ENCODE measurements around the gene ETV6. TPM values are rescaled to one million over a fixed set of nuclear protein-coding genes. Genes with fewer than 3 reads are reported as not detected.

The ETV6 gene
- total RNA-seq, 1 experiment from 2014 or later = 14.1 TPM

GRCh38 chr12:11838403-11838802 is 188.9 kb downstream of the ETV6 start:
- no peak for TF ChIP-seq ZBTB33 (IDR thresholded peaks at IDR 0.05; ENCODE audit: extremely low read depth, insufficient replicate concordance, low read length)
- TF ChIP-seq EGR1 (IDR thresholded peaks at IDR 0.05; ENCODE audit: low read depth) = no peak
- no peak for TF ChIP-seq SIN3A (IDR thresholded peaks at IDR 0.05; ENCODE audit: low read depth)
- no peak for TF ChIP-seq SP1 (IDR thresholded peaks at IDR 0.05; ENCODE audit: low read depth)
- TF ChIP-seq ZNF274 (IDR thresholded peaks at IDR 0.05; ENCODE audit: low read depth, low read length) = no peak
- TF ChIP-seq, protein P1, sequence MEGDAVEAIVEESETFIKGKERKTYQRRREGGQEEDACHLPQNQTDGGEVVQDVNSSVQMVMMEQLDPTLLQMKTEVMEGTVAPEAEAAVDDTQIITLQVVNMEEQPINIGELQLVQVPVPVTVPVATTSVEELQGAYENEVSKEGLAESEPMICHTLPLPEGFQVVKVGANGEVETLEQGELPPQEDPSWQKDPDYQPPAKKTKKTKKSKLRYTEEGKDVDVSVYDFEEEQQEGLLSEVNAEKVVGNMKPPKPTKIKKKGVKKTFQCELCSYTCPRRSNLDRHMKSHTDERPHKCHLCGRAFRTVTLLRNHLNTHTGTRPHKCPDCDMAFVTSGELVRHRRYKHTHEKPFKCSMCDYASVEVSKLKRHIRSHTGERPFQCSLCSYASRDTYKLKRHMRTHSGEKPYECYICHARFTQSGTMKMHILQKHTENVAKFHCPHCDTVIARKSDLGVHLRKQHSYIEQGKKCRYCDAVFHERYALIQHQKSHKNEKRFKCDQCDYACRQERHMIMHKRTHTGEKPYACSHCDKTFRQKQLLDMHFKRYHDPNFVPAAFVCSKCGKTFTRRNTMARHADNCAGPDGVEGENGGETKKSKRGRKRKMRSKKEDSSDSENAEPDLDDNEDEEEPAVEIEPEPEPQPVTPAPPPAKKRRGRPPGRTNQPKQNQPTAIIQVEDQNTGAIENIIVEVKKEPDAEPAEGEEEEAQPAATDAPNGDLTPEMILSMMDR (IDR thresholded peaks at IDR 0.05 in 2 of 3, conservative IDR thresholded peaks at IDR 0.05 in 1 of 3; ENCODE audit: borderline replicate concordance in 1 of 3, insufficient read depth in 1 of 3, low read depth in 2 of 3, low read length in 2 of 3) = no peak
- no peak for TF ChIP-seq CEBPB (IDR thresholded peaks at IDR 0.05; ENCODE audit: low read depth)
- no peak for DNase-seq (ENCODE audit: low read depth, low spot score)
- ATAC-seq = no peak
- Histone ChIP-seq H3K9me2 (ENCODE audit: insufficient read depth) (no peaks in the 10 kb centered on the region), H3K4me3 (replicated peaks in 1 of 2; ENCODE audit: low read depth in 1 of 2, low read length in 2 of 2) (no peak overlapping the region), H3K9me3 (ENCODE audit: control insufficient read depth in 1 of 2, insufficient read depth in 1 of 2, low read depth in 1 of 2, low read length in 2 of 2) (no peaks in the 10 kb centered on the region), H2AFZ (ENCODE audit: low read depth, low read length, poor library complexity, severe bottlenecking) (no peak overlapping the region), H3K79me2 (ENCODE audit: insufficient read depth, low read length) (no peaks in the 10 kb centered on the region), H3K27ac (ENCODE audit: low read depth, low read length) (no peak overlapping the region), H3K4me1 (ENCODE audit: control insufficient read depth in 1 of 2, insufficient read depth in 2 of 2, low read length in 2 of 2) (peaks cover 0 to 5% of the 10 kb centered on the region in 2 experiments; a peak in 1 of 4 replicates), H3K9ac (ENCODE audit: low read length) (no peak overlapping the region), H4K20me1 (ENCODE audit: insufficient read depth) (no peaks in the 10 kb centered on the region), H3K4me2 (ENCODE audit: low read length) (no peak overlapping the region), H3K36me3 (ENCODE audit: control insufficient read depth in 1 of 2, insufficient read depth in 2 of 2, low read length in 2 of 2) (no peaks in the 10 kb centered on the region), H3K27me3 (ENCODE audit: insufficient read depth, low read length) (no peaks in the 10 kb centered on the region)
- CTCF ChIA-PET = no interaction called here
- POLR2A ChIA-PET = no interaction called here
- intact Hi-C loops (cut with micrococcal nuclease) = no loop called here
- no TSS peak for BruUV-seq (replicated peaks)
- RAD21 ChIA-PET (ENCODE audit: low non-redundant PET in 1 of 2, low total read pairs in 2 of 2, uncharacterized antibody in 2 of 2, unreplicated experiment in 2 of 2) = no interaction called here
